H1 (cell line): Measurements from ENCODE around the gene CCNI. TPM values are rescaled to one million over a fixed set of nuclear protein-coding genes. Genes with fewer than 3 reads are reported as not detected.

ENCODE experiments used
- CTCF ChIA-PET: fragments of 300-600 bp; sonication (Branson Sonifier 250); formaldehyde crosslinking; loops from one replicate; lab custom pipeline; 2021; ENCODE audit not compliant: partially characterized antibody; lab: Charles Lee
- POLR2A ChIA-PET: fragments of 300-600 bp; sonication (Branson Sonifier 250); formaldehyde crosslinking; loops from one replicate; lab custom pipeline; 2021; ENCODE audit warnings: inconsistent platforms; ENCODE audit not compliant: partially characterized antibody; lab: Charles Lee
- DNase-seq, 2 experiments: peaks; one replicate each; pipeline versions ENCODE4 v3.0.0 to v3.0.0-alpha.2; 2010 to 2022; ENCODE audit warnings: low spot score in 2 of 2, low read depth in 1 of 2, mixed read lengths in 1 of 2
- FAIRE-seq: peaks from 2 replicates; lab custom pipeline; 2011; peaks lifted over from hg19 to GRCh38; lab: Jason Lieb, UNC
- H2AFZ ChIP-seq: 2 replicates; pipeline ENCODE4 v1.8.1; 2012; ENCODE audit warnings: low read length, inconsistent platforms
- H2AK5ac ChIP-seq: 2 replicates; pipeline ENCODE4 v1.6.1; 2013; ENCODE audit warnings: low read depth, low read length
- H2BK120ac ChIP-seq: replicated peaks from 2 replicates; pipeline ENCODE3; 2013; ENCODE audit warnings: low read depth, low read length, inconsistent platforms
- H2BK12ac ChIP-seq: 2 replicates; pipeline ENCODE4 v1.6.1; 2013; ENCODE audit warnings: low read depth, low read length
- H2BK15ac ChIP-seq: 2 replicates; pipeline ENCODE4 v1.6.1; 2013; ENCODE audit warnings: low read length
- H2BK20ac ChIP-seq: 2 replicates; pipeline ENCODE4 v1.6.1; 2013; ENCODE audit warnings: low read length
- H2BK5ac ChIP-seq: 2 replicates; pipeline ENCODE4 v1.6.1; 2013; ENCODE audit warnings: low read depth, low read length
- H3K14ac ChIP-seq: 2 replicates; pipeline ENCODE4 v1.6.1; 2013; ENCODE audit warnings: inconsistent platforms; ENCODE audit not compliant: insufficient read length
- H3K18ac ChIP-seq: 2 replicates; pipeline ENCODE4 v1.6.1; 2013; ENCODE audit warnings: low read length; ENCODE audit errors: extremely low read depth
- H3K23ac ChIP-seq: 2 replicates; pipeline ENCODE4 v1.6.1; 2013; ENCODE audit warnings: inconsistent platforms; ENCODE audit not compliant: insufficient read length
- H3K23me2 ChIP-seq: 2 replicates; pipeline ENCODE4 v1.6.1; 2013; ENCODE audit warnings: low read depth, low read length
- H3K27ac ChIP-seq: 2 replicates; pipeline ENCODE4 v1.6.1; 2011; ENCODE audit warnings: low read depth, low read length, inconsistent platforms
- H3K27me3 ChIP-seq, 4 experiments: replicated peaks in 1 of 4; 1 replicate in 1 of 4; 2 replicates in 3 of 4; pipeline versions ENCODE4 v1.6.1 to v1.8.1; 2011 to 2013; ENCODE audit warnings: low read length in 3 of 4, mild to moderate bottlenecking in 3 of 4, inconsistent platforms in 2 of 4, mixed read lengths in 2 of 4, moderate library complexity in 1 of 4; ENCODE audit not compliant: control insufficient read depth in 3 of 4, insufficient read depth in 3 of 4; ENCODE audit errors: extremely low read depth in 1 of 4
- H3K36me3 ChIP-seq, 4 experiments: 2 replicates each; pipeline versions ENCODE4 v1.6.1 to v1.8.1; 2011 to 2013; ENCODE audit warnings: mild to moderate bottlenecking in 4 of 4, low read length in 3 of 4, moderate library complexity in 2 of 4, control low read depth in 1 of 4, inconsistent platforms in 1 of 4; ENCODE audit not compliant: insufficient read depth in 4 of 4, control insufficient read depth in 2 of 4
- H3K4ac ChIP-seq: replicated peaks from 2 replicates; pipeline ENCODE3; 2013; ENCODE audit warnings: low read length, low read depth, mixed read lengths, inconsistent platforms; ENCODE audit not compliant: insufficient read length
- H3K4me1 ChIP-seq, 4 experiments: replicated peaks in 1 of 4; 1 replicate in 1 of 4; 2 replicates in 3 of 4; pipeline versions ENCODE4 v1.6.1 to v1.8.1; 2011 to 2013; ENCODE audit warnings: low read length in 3 of 4, inconsistent platforms in 2 of 4, mixed read lengths in 1 of 4; ENCODE audit not compliant: insufficient read depth in 4 of 4, control insufficient read depth in 3 of 4
- H3K4me2 ChIP-seq, 2 experiments: 2 replicates each; pipeline versions ENCODE4 v1.6.1 to v1.8.1; 2011 to 2013; ENCODE audit warnings: low read depth in 2 of 2, low read length in 2 of 2, control low read depth in 1 of 2, inconsistent platforms in 1 of 2, mild to moderate bottlenecking in 1 of 2; ENCODE audit not compliant: insufficient read depth in 1 of 2
- H3K4me3 ChIP-seq, 4 experiments: fragments of 200-600, 300-600 bp in 1 of 4; sonication (generic), shearing (Covaris generic), sonication (Bioruptor Twin) in 1 of 4; 2 replicates each; pipeline versions ENCODE4 v1.5.1 to v1.8.1; 2011 to 2016; ENCODE audit warnings: low read length in 4 of 4, low read depth in 3 of 4, control low read depth in 2 of 4, inconsistent platforms in 2 of 4, mild to moderate bottlenecking in 2 of 4, mixed read lengths in 1 of 4, moderate library complexity in 1 of 4; ENCODE audit not compliant: insufficient read depth in 2 of 4; ENCODE audit errors: extremely low read depth in 1 of 4
- H3K56ac ChIP-seq: replicated peaks from 2 replicates; pipeline ENCODE3; 2013; ENCODE audit warnings: low read depth, mild to moderate bottlenecking, mixed read lengths, low read length, inconsistent platforms; ENCODE audit not compliant: insufficient read length
- H3K79me1 ChIP-seq: 2 replicates; pipeline ENCODE4 v1.6.1; 2013; ENCODE audit warnings: low read depth, low read length, control low read depth
- H3K79me2 ChIP-seq, 2 experiments: 2 replicates each; pipeline versions ENCODE4 v1.6.1 to v1.8.1; 2012 to 2013; ENCODE audit warnings: low read length in 2 of 2, mild to moderate bottlenecking in 2 of 2, inconsistent platforms in 1 of 2; ENCODE audit not compliant: insufficient read depth in 2 of 2, control insufficient read depth in 1 of 2
- H3K9ac ChIP-seq, 4 experiments: replicated peaks in 1 of 4; 1 replicate in 1 of 4; 2 replicates in 3 of 4; pipeline versions ENCODE4 v1.6.1 to v1.8.1; 2011 to 2013; ENCODE audit warnings: low read depth in 3 of 4, low read length in 3 of 4, control low read depth in 2 of 4, mild to moderate bottlenecking in 2 of 4, moderate library complexity in 2 of 4, inconsistent platforms in 1 of 4; ENCODE audit errors: extremely low read depth in 1 of 4
- H3K9me3 ChIP-seq, 2 experiments: 2 replicates each; pipeline versions ENCODE4 v1.6.1 to v1.8.1; 2012 to 2013; ENCODE audit warnings: mild to moderate bottlenecking in 2 of 2, moderate library complexity in 2 of 2, control low read depth in 1 of 2, inconsistent platforms in 1 of 2, low read depth in 1 of 2, low read length in 1 of 2, mixed read lengths in 1 of 2; ENCODE audit not compliant: insufficient read depth in 2 of 2
- H4K20me1 ChIP-seq, 2 experiments: replicated peaks in 1 of 2; 2 replicates each; pipeline versions ENCODE3 to v1.8.1; 2011 to 2013; ENCODE audit warnings: inconsistent platforms in 2 of 2, low read length in 2 of 2, mild to moderate bottlenecking in 1 of 2; ENCODE audit not compliant: insufficient read depth in 2 of 2, control insufficient read depth in 1 of 2
- H4K5ac ChIP-seq: 2 replicates; pipeline ENCODE4 v1.6.1; 2013; ENCODE audit warnings: low read length, low read depth, mixed read lengths, inconsistent platforms; ENCODE audit not compliant: insufficient read length
- H4K8ac ChIP-seq: 2 replicates; pipeline ENCODE4 v1.8.0; 2013; ENCODE audit warnings: mild to moderate bottlenecking, moderate library complexity, low read length, inconsistent platforms; ENCODE audit not compliant: insufficient read depth; ENCODE audit errors: extremely low read depth
- H4K91ac ChIP-seq: replicated peaks from 2 replicates; pipeline ENCODE3; 2013; ENCODE audit warnings: low read length, mixed read lengths, inconsistent platforms; ENCODE audit not compliant: insufficient read length
- ASH2L ChIP-seq: fragments of 200-600, 300-600 bp; sonication (generic); IDR thresholded peaks from one replicate; pipeline ENCODE4 v1.7.1; 2017; ENCODE audit warnings: low read length
- ATF2 ChIP-seq: IDR thresholded peaks from 2 replicates; pipeline ENCODE4 v1.6.1; 2012; ENCODE audit warnings: low read length, inconsistent platforms
- CHD1 ChIP-seq: IDR thresholded peaks from 2 replicates; pipeline ENCODE4 v1.6.1; 2012; ENCODE audit warnings: low read depth, low read length, improper control_type of control experiment
- NRF1 ChIP-seq: IDR thresholded peaks from 2 replicates; pipeline ENCODE4 v1.6.1; 2011; ENCODE audit warnings: mild to moderate bottlenecking, low read depth, low read length, improper control_type of control experiment
- POLR2A ChIP-seq, 2 experiments: IDR thresholded peaks; 1 replicate in 1 of 2; 2 replicates in 1 of 2; pipeline ENCODE4 v1.6.1; 2011; ENCODE audit warnings: low read depth in 2 of 2, low read length in 2 of 2, mild to moderate bottlenecking in 2 of 2; ENCODE audit errors: control extremely low read depth in 1 of 2
- ZNF274 ChIP-seq: IDR thresholded peaks from 2 replicates; pipeline ENCODE4 v1.7.0; 2012; ENCODE audit warnings: low read length, borderline replicate concordance; ENCODE audit errors: extremely low read depth
- WGBS, 2 experiments: shearing (Covaris generic) in 1 of 2; methylation state at CpG; one replicate each; pipeline versions ENCODE4 v1.1.6 to v1.1.7; 2013 to 2015; ENCODE audit warnings: low lambda C conversion rate in 2 of 2, mixed read lengths in 2 of 2, inconsistent platforms in 1 of 2, low coverage in 1 of 2, missing lambda C conversion rate in 1 of 2; ENCODE audit not compliant: insufficient replicate concordance in 2 of 2, insufficient coverage in 1 of 2, insufficient read length in 1 of 2; ENCODE audit errors: extremely low coverage in 1 of 2, missing lambda C conversion rate in 1 of 2; 5-methylcytosine and 5-hydroxymethylcytosine counted together
- polyA plus RNA-seq, 7 experiments: library from polyadenylated mRNA; depleted of rRNA in 3 of 7; stranded (reverse) in 5 of 7; unstranded in 2 of 7; fragments of >200 nt in 5 of 7; fragments of 200-250 nt in 2 of 7; gene quantifications; 1 replicate in 5 of 7; 2 replicates in 1 of 7; 4 replicates in 1 of 7; pipeline versions ENCODE4 v1.2.1 to v1.2.3, GENCODE V29; 2011 to 2013; ENCODE audit warnings: missing spikeins in 2 of 7, mixed read lengths in 2 of 7
- total RNA-seq: library from RNA; stranded (reverse); fragmentation: NEBNext Ultra II Directional; extraction: Animal tissue kit (Norgen Biotek cat#: 25700); gene quantifications from 2 replicates; pipeline ENCODE4 v1.2.1, GENCODE V29; 2021

Gene CCNI
- total and polyA plus RNA-seq, 2 of the 8 experiments (the other 6 are each of a cell fraction or from before 2014, with no cell fraction given) = 97.8 to 234 TPM

GRCh38 chr4:77073981-77074380 lies 1.8 kb downstream of the CCNI start:
- 69% methylated on average over 5 of the region's 5 CpGs; no CpG with 5 or more reads in 1 of the 2 experiments for WGBS, 2 experiments
- H2BK20ac ChIP-seq = no peak overlapping the region
- H3K27ac ChIP-seq = no peak overlapping the region
- H3K18ac ChIP-seq = no peak overlapping the region
- H3K9me3 ChIP-seq = no peaks in the 10 kb centered on the region
- H4K5ac ChIP-seq = no peak overlapping the region
- H3K23ac ChIP-seq = no peak overlapping the region
- DNase-seq = no peak
- H3K9ac ChIP-seq = peak overlapping the region in 1 of 4 experiments; percentile 26; a peak in 1 of 7 replicates
- CTCF ChIA-PET = interaction anchor here (1.0 to 2.1 kb wide), 8 partner anchors 9 to 82 kb away, joined by 3 to 7 read pairs (median 4); no protein-coding TSS in a partner anchor
- H3K23me2 ChIP-seq = peaks cover 6% of the 10 kb centered on the region
- H3K4ac ChIP-seq = no peak overlapping the region
- H2BK15ac ChIP-seq = no peak overlapping the region
- no peak overlapping the region for H2BK12ac ChIP-seq
- H3K4me2 ChIP-seq = peak overlapping the region; percentile 81 to 93
- no peak overlapping the region for H2AFZ ChIP-seq
- H2BK5ac ChIP-seq = no peak overlapping the region
- H4K91ac ChIP-seq = no peak overlapping the region
- peaks cover 24 to 60% of the 10 kb centered on the region in 2 experiments for H3K79me2 ChIP-seq
- no peaks in the 10 kb centered on the region; the same call in 1 of the 2 replicates for H3K79me1 ChIP-seq
- no peaks in the 10 kb centered on the region for H3K27me3 ChIP-seq
- FAIRE-seq = no peak
- POLR2A ChIA-PET = interaction anchor here (0.7 to 5.2 kb wide), 3 partner anchors 9 to 83 kb away, joined by 3 to 39 read pairs (median 3); partner anchors contain the start of gene CCNG2
- H3K4me1 ChIP-seq = peaks cover 0 to 7% (median 3%) of the 10 kb centered on the region in 4 experiments; a peak in 3 of 7 replicates
- no peak overlapping the region for H2AK5ac ChIP-seq
- H3K4me3 ChIP-seq = peak overlapping the region; percentile 33 to 85 (median 80); a peak in 5 of 8 replicates
- no peak overlapping the region for H2BK120ac ChIP-seq
- H4K8ac ChIP-seq = no peak overlapping the region
- TF ChIP-seq CHD1 (no peak), ASH2L (no peak), ZNF274 (no peak), NRF1 (no peak), ATF2 (no peak), POLR2A (IDR thresholded peaks at IDR 0.05; ENCODE audit: control extremely low read depth in 1 of 2, low read depth in 2 of 2, low read length in 2 of 2) (no peak)
- no peak overlapping the region for H3K14ac ChIP-seq
- peaks cover 21 to 32% of the 10 kb centered on the region in 2 experiments for H4K20me1 ChIP-seq
- H3K36me3 ChIP-seq = no peaks in the 10 kb centered on the region
- H3K56ac ChIP-seq = no peak overlapping the region
